H1 (cell line): ENCODE data around the gene ZNF506. TPM values are rescaled to one million over a fixed set of nuclear protein-coding genes. Genes with fewer than 3 reads are reported as not detected.

ENCODE experiments used
- CTCF ChIA-PET: fragments of 300-600 bp; sonication (Branson Sonifier 250); formaldehyde crosslinking; loops from one replicate; lab custom pipeline; 2021; ENCODE audit not compliant: partially characterized antibody; lab: Charles Lee
- POLR2A ChIA-PET: fragments of 300-600 bp; sonication (Branson Sonifier 250); formaldehyde crosslinking; loops from one replicate; lab custom pipeline; 2021; ENCODE audit warnings: inconsistent platforms; ENCODE audit not compliant: partially characterized antibody; lab: Charles Lee
- DNase-seq, 2 experiments: peaks; one replicate each; pipeline versions ENCODE4 v3.0.0 to v3.0.0-alpha.2; 2010 to 2022; ENCODE audit warnings: low spot score in 2 of 2, low read depth in 1 of 2, mixed read lengths in 1 of 2
- FAIRE-seq: peaks from 2 replicates; lab custom pipeline; 2011; peaks lifted over from hg19 to GRCh38; lab: Jason Lieb, UNC
- H2AFZ ChIP-seq: 2 replicates; pipeline ENCODE4 v1.8.1; 2012; ENCODE audit warnings: low read length, inconsistent platforms
- H2AK5ac ChIP-seq: 2 replicates; pipeline ENCODE4 v1.6.1; 2013; ENCODE audit warnings: low read depth, low read length
- H2BK120ac ChIP-seq: replicated peaks from 2 replicates; pipeline ENCODE3; 2013; ENCODE audit warnings: low read depth, low read length, inconsistent platforms
- H2BK12ac ChIP-seq: 2 replicates; pipeline ENCODE4 v1.6.1; 2013; ENCODE audit warnings: low read depth, low read length
- H2BK15ac ChIP-seq: 2 replicates; pipeline ENCODE4 v1.6.1; 2013; ENCODE audit warnings: low read length
- H2BK20ac ChIP-seq: 2 replicates; pipeline ENCODE4 v1.6.1; 2013; ENCODE audit warnings: low read length
- H2BK5ac ChIP-seq: 2 replicates; pipeline ENCODE4 v1.6.1; 2013; ENCODE audit warnings: low read depth, low read length
- H3K14ac ChIP-seq: 2 replicates; pipeline ENCODE4 v1.6.1; 2013; ENCODE audit warnings: inconsistent platforms; ENCODE audit not compliant: insufficient read length
- H3K18ac ChIP-seq: 2 replicates; pipeline ENCODE4 v1.6.1; 2013; ENCODE audit warnings: low read length; ENCODE audit errors: extremely low read depth
- H3K23ac ChIP-seq: 2 replicates; pipeline ENCODE4 v1.6.1; 2013; ENCODE audit warnings: inconsistent platforms; ENCODE audit not compliant: insufficient read length
- H3K23me2 ChIP-seq: 2 replicates; pipeline ENCODE4 v1.6.1; 2013; ENCODE audit warnings: low read depth, low read length
- H3K27ac ChIP-seq: 2 replicates; pipeline ENCODE4 v1.6.1; 2011; ENCODE audit warnings: low read depth, low read length, inconsistent platforms
- H3K27me3 ChIP-seq, 4 experiments: replicated peaks in 1 of 4; 1 replicate in 1 of 4; 2 replicates in 3 of 4; pipeline versions ENCODE4 v1.6.1 to v1.8.1; 2011 to 2013; ENCODE audit warnings: low read length in 3 of 4, mild to moderate bottlenecking in 3 of 4, inconsistent platforms in 2 of 4, mixed read lengths in 2 of 4, moderate library complexity in 1 of 4; ENCODE audit not compliant: control insufficient read depth in 3 of 4, insufficient read depth in 3 of 4; ENCODE audit errors: extremely low read depth in 1 of 4
- H3K36me3 ChIP-seq, 4 experiments: 2 replicates each; pipeline versions ENCODE4 v1.6.1 to v1.8.1; 2011 to 2013; ENCODE audit warnings: mild to moderate bottlenecking in 4 of 4, low read length in 3 of 4, moderate library complexity in 2 of 4, control low read depth in 1 of 4, inconsistent platforms in 1 of 4; ENCODE audit not compliant: insufficient read depth in 4 of 4, control insufficient read depth in 2 of 4
- H3K4ac ChIP-seq: replicated peaks from 2 replicates; pipeline ENCODE3; 2013; ENCODE audit warnings: low read length, low read depth, mixed read lengths, inconsistent platforms; ENCODE audit not compliant: insufficient read length
- H3K4me1 ChIP-seq, 4 experiments: replicated peaks in 1 of 4; 1 replicate in 1 of 4; 2 replicates in 3 of 4; pipeline versions ENCODE4 v1.6.1 to v1.8.1; 2011 to 2013; ENCODE audit warnings: low read length in 3 of 4, inconsistent platforms in 2 of 4, mixed read lengths in 1 of 4; ENCODE audit not compliant: insufficient read depth in 4 of 4, control insufficient read depth in 3 of 4
- H3K4me2 ChIP-seq, 2 experiments: 2 replicates each; pipeline versions ENCODE4 v1.6.1 to v1.8.1; 2011 to 2013; ENCODE audit warnings: low read depth in 2 of 2, low read length in 2 of 2, control low read depth in 1 of 2, inconsistent platforms in 1 of 2, mild to moderate bottlenecking in 1 of 2; ENCODE audit not compliant: insufficient read depth in 1 of 2
- H3K4me3 ChIP-seq, 4 experiments: fragments of 200-600, 300-600 bp in 1 of 4; sonication (generic), shearing (Covaris generic), sonication (Bioruptor Twin) in 1 of 4; 2 replicates each; pipeline versions ENCODE4 v1.5.1 to v1.8.1; 2011 to 2016; ENCODE audit warnings: low read length in 4 of 4, low read depth in 3 of 4, control low read depth in 2 of 4, inconsistent platforms in 2 of 4, mild to moderate bottlenecking in 2 of 4, mixed read lengths in 1 of 4, moderate library complexity in 1 of 4; ENCODE audit not compliant: insufficient read depth in 2 of 4; ENCODE audit errors: extremely low read depth in 1 of 4
- H3K56ac ChIP-seq: replicated peaks from 2 replicates; pipeline ENCODE3; 2013; ENCODE audit warnings: low read depth, mild to moderate bottlenecking, mixed read lengths, low read length, inconsistent platforms; ENCODE audit not compliant: insufficient read length
- H3K79me1 ChIP-seq: 2 replicates; pipeline ENCODE4 v1.6.1; 2013; ENCODE audit warnings: low read depth, low read length, control low read depth
- H3K79me2 ChIP-seq, 2 experiments: 2 replicates each; pipeline versions ENCODE4 v1.6.1 to v1.8.1; 2012 to 2013; ENCODE audit warnings: low read length in 2 of 2, mild to moderate bottlenecking in 2 of 2, inconsistent platforms in 1 of 2; ENCODE audit not compliant: insufficient read depth in 2 of 2, control insufficient read depth in 1 of 2
- H3K9ac ChIP-seq, 4 experiments: replicated peaks in 1 of 4; 1 replicate in 1 of 4; 2 replicates in 3 of 4; pipeline versions ENCODE4 v1.6.1 to v1.8.1; 2011 to 2013; ENCODE audit warnings: low read depth in 3 of 4, low read length in 3 of 4, control low read depth in 2 of 4, mild to moderate bottlenecking in 2 of 4, moderate library complexity in 2 of 4, inconsistent platforms in 1 of 4; ENCODE audit errors: extremely low read depth in 1 of 4
- H3K9me3 ChIP-seq, 2 experiments: 2 replicates each; pipeline versions ENCODE4 v1.6.1 to v1.8.1; 2012 to 2013; ENCODE audit warnings: mild to moderate bottlenecking in 2 of 2, moderate library complexity in 2 of 2, control low read depth in 1 of 2, inconsistent platforms in 1 of 2, low read depth in 1 of 2, low read length in 1 of 2, mixed read lengths in 1 of 2; ENCODE audit not compliant: insufficient read depth in 2 of 2
- H4K20me1 ChIP-seq, 2 experiments: replicated peaks in 1 of 2; 2 replicates each; pipeline versions ENCODE3 to v1.8.1; 2011 to 2013; ENCODE audit warnings: inconsistent platforms in 2 of 2, low read length in 2 of 2, mild to moderate bottlenecking in 1 of 2; ENCODE audit not compliant: insufficient read depth in 2 of 2, control insufficient read depth in 1 of 2
- H4K5ac ChIP-seq: 2 replicates; pipeline ENCODE4 v1.6.1; 2013; ENCODE audit warnings: low read length, low read depth, mixed read lengths, inconsistent platforms; ENCODE audit not compliant: insufficient read length
- H4K8ac ChIP-seq: 2 replicates; pipeline ENCODE4 v1.8.0; 2013; ENCODE audit warnings: mild to moderate bottlenecking, moderate library complexity, low read length, inconsistent platforms; ENCODE audit not compliant: insufficient read depth; ENCODE audit errors: extremely low read depth
- H4K91ac ChIP-seq: replicated peaks from 2 replicates; pipeline ENCODE3; 2013; ENCODE audit warnings: low read length, mixed read lengths, inconsistent platforms; ENCODE audit not compliant: insufficient read length
- KDM5A ChIP-seq: fragments of 200-600 bp; IDR thresholded peaks from 2 replicates; pipeline ENCODE4 v1.7.1; 2012; ENCODE audit warnings: mild to moderate bottlenecking, low read length, inconsistent platforms, mixed read lengths
- USF2 ChIP-seq: IDR thresholded peaks from 2 replicates; pipeline ENCODE4 v1.6.1; 2011; ENCODE audit warnings: low read length, improper control_type of control experiment
- WGBS, 2 experiments: shearing (Covaris generic) in 1 of 2; methylation state at CpG; one replicate each; pipeline versions ENCODE4 v1.1.6 to v1.1.7; 2013 to 2015; ENCODE audit warnings: low lambda C conversion rate in 2 of 2, mixed read lengths in 2 of 2, inconsistent platforms in 1 of 2, low coverage in 1 of 2, missing lambda C conversion rate in 1 of 2; ENCODE audit not compliant: insufficient replicate concordance in 2 of 2, insufficient coverage in 1 of 2, insufficient read length in 1 of 2; ENCODE audit errors: extremely low coverage in 1 of 2, missing lambda C conversion rate in 1 of 2; 5-methylcytosine and 5-hydroxymethylcytosine counted together
- polyA plus RNA-seq, 7 experiments: library from polyadenylated mRNA; depleted of rRNA in 3 of 7; stranded (reverse) in 5 of 7; unstranded in 2 of 7; fragments of >200 nt in 5 of 7; fragments of 200-250 nt in 2 of 7; gene quantifications; 1 replicate in 5 of 7; 2 replicates in 1 of 7; 4 replicates in 1 of 7; pipeline versions ENCODE4 v1.2.1 to v1.2.3, GENCODE V29; 2011 to 2013; ENCODE audit warnings: missing spikeins in 2 of 7, mixed read lengths in 2 of 7
- total RNA-seq: library from RNA; stranded (reverse); fragmentation: NEBNext Ultra II Directional; extraction: Animal tissue kit (Norgen Biotek cat#: 25700); gene quantifications from 2 replicates; pipeline ENCODE4 v1.2.1, GENCODE V29; 2021

ZNF506 gene
- total and polyA plus RNA-seq, 2 of the 8 experiments (the other 6 are each of a cell fraction or from before 2014, with no cell fraction given): 4.5 to 8.3 TPM

DNA sequence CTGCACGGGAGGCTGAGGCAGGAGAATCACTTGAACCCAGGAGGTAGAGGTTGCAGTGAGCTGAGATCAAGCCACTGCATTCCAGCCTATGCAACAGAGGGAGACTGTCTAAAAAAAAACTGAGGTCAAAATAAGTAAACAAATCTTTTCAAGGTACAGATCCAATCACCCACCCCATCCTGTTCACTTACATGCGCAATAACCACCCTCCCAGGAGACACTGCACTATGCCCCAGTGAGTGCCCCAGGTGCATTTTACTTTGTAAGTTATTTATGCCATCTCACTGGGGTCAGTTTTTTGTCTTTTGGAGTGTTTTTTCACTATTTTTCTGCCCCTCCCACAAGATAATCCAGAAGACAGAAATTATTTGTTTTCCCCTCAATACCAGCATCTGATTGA is 37.2 kb upstream of the ZNF506 start:
- Histone ChIP-seq H3K14ac (no peak overlapping the region), H2BK12ac (no peak overlapping the region), H3K4me3 (no peak overlapping the region), H3K56ac (no peak overlapping the region), H2BK120ac (no peak overlapping the region), H2BK5ac (no peak overlapping the region), H3K18ac (no peak overlapping the region), H4K8ac (no peak overlapping the region), H2AFZ (no peak overlapping the region), H3K79me2 (peaks cover 0 to 52% of the 10 kb centered on the region in 2 experiments; a peak in 3 of 4 replicates), H3K27me3 (no peaks in the 10 kb centered on the region), H3K9me3 (no peaks in the 10 kb centered on the region), H3K9ac (no peak overlapping the region), H3K23ac (no peak overlapping the region), H3K4me2 (no peak overlapping the region; a peak in 1 of 4 replicates), H2AK5ac (no peak overlapping the region), H3K36me3 (peaks cover 0 to 29% (median 4%) of the 10 kb centered on the region in 4 experiments; a peak in 7 of 8 replicates), H3K23me2 (no peaks in the 10 kb centered on the region; the same call in 1 of the 2 replicates), H3K27ac (no peak overlapping the region), H4K91ac (no peak overlapping the region), H4K20me1 (peaks cover 0 to 2% of the 10 kb centered on the region in 2 experiments), H2BK20ac (no peak overlapping the region), H3K4ac (no peak overlapping the region), H3K79me1 (no peaks in the 10 kb centered on the region), H3K4me1 (peaks cover 0 to 2% (median 0%) of the 10 kb centered on the region in 4 experiments; a peak in 3 of 7 replicates), H4K5ac (no peak overlapping the region), H2BK15ac (no peak overlapping the region)
- POLR2A ChIA-PET: interaction anchor here (1.2 to 8.5 kb wide), 4 partner anchors 12 to 44 kb away, joined by 3 to 40 read pairs (median 14); partner anchors contain the start of genes ZNF506 and ZNF93
- FAIRE-seq: no peak
- DNase-seq: no peak
- CTCF ChIA-PET: no interaction called here
- WGBS, 2 experiments: 96% methylated on average over 2 of the region's 2 CpGs; no CpG with 5 or more reads in 1 of the 2 experiments
- TF ChIP-seq KDM5A (no peak), USF2 (no peak)
